GM21786 (cell line): ENCODE data around the gene ST3GAL3.

Experiments used
- ATAC-seq: cut with Tn5 transposase; IDR thresholded peaks from one replicate; pipeline ENCODE4 v1.9.1; 2021; ENCODE audit not compliant: unreplicated experiment

Gene ST3GAL3

GRCh38 chr1:43847290-43847689 lies 140.0 kb downstream of the ST3GAL3 start:
- no peak for ATAC-seq

GRCh38 chr1:43847882-43848281 lies 140.5 kb downstream of the ST3GAL3 start:
- ATAC-seq, result no peak

GRCh38 chr1:43849670-43850069 lies 142.3 kb downstream of the ST3GAL3 start:
- ATAC-seq, result no peak

- ATAC-seq, result no peak
Measured at GRCh38 chr1:43850591-43851233, 143.4 kb downstream of the ST3GAL3 start.

- ATAC-seq, result no peak
Measured at GRCh38 chr1:43851561-43852338, 144.4 kb downstream of the ST3GAL3 start.

- no peak for ATAC-seq
Measured at GRCh38 chr1:43853161-43853921, 146.0 kb downstream of the ST3GAL3 start.

- no peak for ATAC-seq
Measured at GRCh38 chr1:43854473-43854872, 147.1 kb downstream of the ST3GAL3 start.

- no peak for ATAC-seq
Measured at GRCh38 chr1:43856188-43856587, 148.9 kb downstream of the ST3GAL3 start.

GRCh38 chr1:43857163-43857562 lies 149.8 kb downstream of the ST3GAL3 start:
- ATAC-seq, result no peak

GRCh38 chr1:43858324-43858723 lies 151.0 kb downstream of the ST3GAL3 start:
- ATAC-seq, result no peak

GRCh38 chr1:43861337-43861736 lies 154.0 kb downstream of the ST3GAL3 start:
- ATAC-seq, result no peak

GRCh38 chr1:43861988-43862735 lies 154.8 kb downstream of the ST3GAL3 start:
- ATAC-seq, result no peak

- no peak for ATAC-seq
Measured at GRCh38 chr1:43864111-43865045, 157.0 kb downstream of the ST3GAL3 start.

GRCh38 chr1:43866201-43866600 lies 158.9 kb downstream of the ST3GAL3 start:
- no peak for ATAC-seq

GRCh38 chr1:43867976-43868740 lies 160.8 kb downstream of the ST3GAL3 start:
- ATAC-seq, result no peak

- ATAC-seq, result no peak
Measured at GRCh38 chr1:43868741-43869067, 161.4 kb downstream of the ST3GAL3 start.

- no peak for ATAC-seq
Measured at GRCh38 chr1:43870306-43870705, 163.0 kb downstream of the ST3GAL3 start.

GRCh38 chr1:43871181-43871910 lies 164.0 kb downstream of the ST3GAL3 start:
- ATAC-seq, result no peak

- ATAC-seq, result no peak
Measured at GRCh38 chr1:43872280-43872679, 164.9 kb downstream of the ST3GAL3 start.
